HepG2 (cell line): ENCODE data around the gene B4GALT1. TPM values are rescaled to one million over a fixed set of nuclear protein-coding genes. Genes with fewer than 3 reads are reported as not detected.
A peak's percentile ranks its signal among the peaks of the same experiment; 100 is the strongest.

ENCODE experiments used
- FOSL2 ChIP-seq: sonication (generic); formaldehyde crosslinking; IDR thresholded peaks from 2 replicates; pipeline ENCODE4 v1.4.0; 2020; ENCODE audit warnings: missing genetic modification reagents
- FOXK1 ChIP-seq: sonication (generic); formaldehyde crosslinking; IDR thresholded peaks from 2 replicates; pipeline ENCODE4 v1.4.0; 2020; ENCODE audit warnings: low read depth, missing genetic modification reagents, borderline replicate concordance
- IRF1 ChIP-seq: sonication (generic); formaldehyde crosslinking; IDR thresholded peaks from 2 replicates; pipeline ENCODE4 v1.4.0; 2020; ENCODE audit warnings: low read depth, mild to moderate bottlenecking, missing genetic modification reagents
- KMT2A ChIP-seq: sonication (generic); formaldehyde crosslinking; IDR thresholded peaks from 2 replicates; pipeline ENCODE4 v1.4.0; 2020; ENCODE audit warnings: missing genetic modification reagents
- NFKB2 ChIP-seq: sonication (generic); formaldehyde crosslinking; IDR thresholded peaks from 2 replicates; pipeline ENCODE4 v1.4.0; 2020; ENCODE audit warnings: missing genetic modification reagents, borderline replicate concordance
- NKX3-1 ChIP-seq: sonication (generic); formaldehyde crosslinking; IDR thresholded peaks from 2 replicates; pipeline ENCODE4 v1.5.0; 2020; ENCODE audit warnings: missing genetic modification reagents
- PCBP2 ChIP-seq: fragments of 200-400 bp; formaldehyde crosslinking; optimal IDR thresholded peaks from 2 replicates; pipeline ENCODE3; 2018; ENCODE audit warnings: low read length, low read depth; ENCODE audit not compliant: poor library complexity, severe bottlenecking
- RELA ChIP-seq: sonication (generic); formaldehyde crosslinking; IDR thresholded peaks from 2 replicates; pipeline ENCODE4 v1.4.0; 2020; ENCODE audit warnings: missing genetic modification reagents
- ZBTB34 ChIP-seq: sonication (generic); formaldehyde crosslinking; IDR thresholded peaks from 2 replicates; pipeline ENCODE4 v1.8.0; 2022; ENCODE audit warnings: mild to moderate bottlenecking, missing genetic modification reagents
- ZHX1 ChIP-seq: sonication (generic); formaldehyde crosslinking; IDR thresholded peaks from 2 replicates; pipeline ENCODE4 v1.8.1; 2022; ENCODE audit warnings: low read depth, mild to moderate bottlenecking, missing genetic modification reagents
- ZNF142 ChIP-seq: sonication (generic); formaldehyde crosslinking; IDR thresholded peaks from 2 replicates; pipeline ENCODE4 v1.4.0; 2020; ENCODE audit warnings: missing genetic modification reagents
- ZNF549 ChIP-seq: sonication (generic); formaldehyde crosslinking; IDR thresholded peaks from 2 replicates; pipeline ENCODE4 v1.5.0; 2020; ENCODE audit warnings: missing genetic modification reagents
- ZNF687 ChIP-seq: sonication (generic); formaldehyde crosslinking; IDR thresholded peaks from 2 replicates; pipeline ENCODE4 v1.5.1; 2020; ENCODE audit warnings: mild to moderate bottlenecking, missing genetic modification reagents, moderate library complexity
- polyA plus RNA-seq, 8 experiments: library from polyadenylated mRNA; depleted of rRNA in 3 of 8; stranded (reverse) in 7 of 8; unstranded in 1 of 8; fragments of >200 nt; fragmentation: Illumina TruSeq in 4 of 8; extraction: Trizol in 4 of 8; gene quantifications; 2 replicates each; pipeline versions ENCODE4 v1.2.1 to v1.2.3, GENCODE V29; 2011 to 2016; ENCODE audit warnings: low read depth in 4 of 8, missing spikeins in 1 of 8, mixed read lengths in 1 of 8; ENCODE audit not compliant: insufficient read depth in 1 of 8
- total RNA-seq, 5 experiments: library from RNA; depleted of rRNA; stranded (reverse); fragments of >200 nt; fragmentation: Illumina TruSeq; extraction: Trizol; gene quantifications; 2 replicates each; pipeline ENCODE4 v1.2.3, GENCODE V29; 2016; ENCODE audit warnings: low read depth in 1 of 5

B4GALT1 gene
- total and polyA plus RNA-seq, 2 of the 13 experiments (the other 11 are each of a cell fraction or from before 2014, with no cell fraction given) = 15.7 to 33.5 TPM

GRCh38 chr9:33162721-33163311, 4.3 kb downstream of the B4GALT1 start (continued):
- TF ChIP-seq ZHX1 (CRISPR knock-in tag) = no peak
- TF ChIP-seq ZBTB34 (CRISPR knock-in tag) = peak; percentile 87; the same call in 1 of the 2 replicates
- TF ChIP-seq FOSL2 (CRISPR knock-in tag) = 0 out of 2 replicates have a peak, but pooled peaks have one; percentile 36
- TF ChIP-seq FOXK1 (CRISPR knock-in tag) = no peak
- TF ChIP-seq RELA (CRISPR knock-in tag) = no peak
- no peak for TF ChIP-seq PCBP2
- TF ChIP-seq NFKB2 (CRISPR knock-in tag) = no peak
- no peak for TF ChIP-seq KMT2A (CRISPR knock-in tag)
- TF ChIP-seq ZNF549 = no peak
- TF ChIP-seq ZNF687 (CRISPR knock-in tag) = no peak
- no peak for TF ChIP-seq IRF1 (CRISPR knock-in tag)
- TF ChIP-seq ZNF142 (CRISPR knock-in tag) = no peak
- TF ChIP-seq NKX3-1 (CRISPR knock-in tag) = no peak
